Nephron progenitor cell (in vitro differentiated cells): ENCODE data around the gene MTG2.

Experiments used
- DNase-seq: peaks from one replicate; pipeline ENCODE4 v3.0.0; 2021
- H3K27ac Mint-ChIP-seq: 2 replicates; pipeline ENCODE4 v1.8.0; 2021; ENCODE audit warnings: mild to moderate bottlenecking, moderate library complexity, mixed read lengths
- H3K27me3 Mint-ChIP-seq: 2 replicates; pipeline ENCODE4 v1.8.0; 2021; ENCODE audit warnings: mild to moderate bottlenecking, low read depth, mixed read lengths; ENCODE audit not compliant: poor library complexity
- H3K36me3 Mint-ChIP-seq: 2 replicates; pipeline ENCODE4 v1.8.0; 2021; ENCODE audit warnings: low read depth, mixed read lengths
- H3K4me1 Mint-ChIP-seq: 2 replicates; pipeline ENCODE4 v1.8.0; 2021; ENCODE audit warnings: mixed read lengths
- H3K4me3 Mint-ChIP-seq: 2 replicates; pipeline ENCODE4 v1.8.0; 2021; ENCODE audit warnings: mild to moderate bottlenecking, moderate library complexity, mixed read lengths
- H3K9me3 Mint-ChIP-seq: 2 replicates; pipeline ENCODE4 v1.8.0; 2021; ENCODE audit warnings: mild to moderate bottlenecking, moderate library complexity, mixed read lengths
- CTCF ChIP-seq: fragments of 200-600 bp; sonication (generic); IDR thresholded peaks from 2 replicates; pipeline ENCODE4 v1.5.0; 2021; ENCODE audit warnings: antibody characterized with exemption

The MTG2 gene

GRCh38 chr20:62162765-62163484 lies 19.9 kb upstream of the MTG2 start:
- Mint-ChIP-seq H3K27ac (no peak overlapping the region), H3K4me1 (peaks cover 10% of the 10 kb centered on the region), H3K27me3 (no peaks in the 10 kb centered on the region), H3K36me3 (peaks cover 28% of the 10 kb centered on the region), H3K9me3 (no peaks in the 10 kb centered on the region), H3K4me3 (no peak overlapping the region)
- DNase-seq, result no peak
- no peak for TF ChIP-seq CTCF

- Mint-ChIP-seq H3K9me3 (no peaks in the 10 kb centered on the region), H3K27me3 (no peaks in the 10 kb centered on the region), H3K4me1 (peaks cover 9% of the 10 kb centered on the region), H3K36me3 (peaks cover 33% of the 10 kb centered on the region), H3K4me3 (no peak overlapping the region), H3K27ac (no peak overlapping the region)
- TF ChIP-seq CTCF, result no peak
- no peak for DNase-seq
Measured at GRCh38 chr20:62163485-62163865, 19.4 kb upstream of the MTG2 start.

- H3K4me1 Mint-ChIP-seq, result peaks cover 9% of the 10 kb centered on the region
- H3K4me3 Mint-ChIP-seq, result no peak overlapping the region
- TF ChIP-seq CTCF, result no peak
- peaks cover 39% of the 10 kb centered on the region for H3K36me3 Mint-ChIP-seq
- no peak for DNase-seq
- peak overlapping the region; percentile 57 for H3K27ac Mint-ChIP-seq
- H3K27me3 Mint-ChIP-seq, result no peaks in the 10 kb centered on the region
- H3K9me3 Mint-ChIP-seq, result no peaks in the 10 kb centered on the region
Measured at GRCh38 chr20:62163986-62164762, 18.7 kb upstream of the MTG2 start.

GRCh38 chr20:62164879-62165761 lies 17.7 kb upstream of the MTG2 start:
- H3K27me3 Mint-ChIP-seq, result no peaks in the 10 kb centered on the region
- H3K4me1 Mint-ChIP-seq, result peaks cover 4% of the 10 kb centered on the region
- H3K9me3 Mint-ChIP-seq, result no peaks in the 10 kb centered on the region
- no peak for DNase-seq
- H3K36me3 Mint-ChIP-seq, result peaks cover 44% of the 10 kb centered on the region
- TF ChIP-seq CTCF, result no peak
- no peak overlapping the region for H3K4me3 Mint-ChIP-seq
- H3K27ac Mint-ChIP-seq, result peak overlapping the region; percentile 91

- TF ChIP-seq CTCF, result no peak
- peak overlapping the region; percentile 91 for H3K27ac Mint-ChIP-seq
Measured at GRCh38 chr20:62165762-62166399, 16.9 kb upstream of the MTG2 start.

More at GRCh38 chr20:62165762-62166399, 16.9 kb upstream of the MTG2 start:
- Mint-ChIP-seq H3K27me3 (no peaks in the 10 kb centered on the region), H3K4me1 (no peaks in the 10 kb centered on the region), H3K36me3 (peaks cover 39% of the 10 kb centered on the region), H3K9me3 (no peaks in the 10 kb centered on the region), H3K4me3 (no peak overlapping the region)
- DNase-seq, result no peak
